ENCODE data around the gene FNDC3A.

- no peak for TF ChIP-seq CTCF (IDR thresholded peaks at IDR 0.05; ENCODE audit: poor library complexity)
- TF ChIP-seq EZH2 (IDR thresholded peaks at IDR 0.05; ENCODE audit: borderline replicate concordance): no peak
- no peak for TF ChIP-seq EZH2phosphoT487 (IDR thresholded peaks at IDR 0.05; ENCODE audit: low read depth, severe bottlenecking, unreplicated experiment)
Observed at GRCh38 chr13:49216334-49216733, 240.6 kb downstream of the FNDC3A start.

Measured in hepatocyte (in vitro differentiated cells).